NCI-H526 treated with DMSO at 0.1 percent for 48 hours (cell line): ENCODE measurements around the gene DYNC2I2.

Experiments used
- DNase-seq: peaks from one replicate; lab custom pipeline; 2025; lab: John Stamatoyannopoulos, UW

Gene DYNC2I2

DNA sequence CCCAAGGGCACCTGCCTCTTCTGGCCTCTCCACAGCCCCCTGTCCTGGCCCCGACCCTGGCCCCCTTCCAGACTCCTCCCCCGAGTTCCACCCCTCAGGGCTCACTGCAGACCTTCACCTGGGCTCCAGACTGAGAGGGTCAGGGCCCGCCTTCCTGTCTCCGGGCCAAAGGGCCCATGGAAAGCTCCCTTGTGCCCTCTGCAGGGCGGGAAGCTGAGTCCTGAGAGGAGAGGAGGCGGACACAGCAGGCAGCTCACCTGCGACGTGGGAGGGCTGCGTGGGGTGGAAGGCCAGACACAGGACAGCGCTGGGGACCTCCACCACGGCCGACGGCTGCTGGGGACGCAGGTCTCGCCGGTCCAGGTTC lies 20.6 kb downstream of the DYNC2I2 start:
- no peak for DNase-seq

DNA sequence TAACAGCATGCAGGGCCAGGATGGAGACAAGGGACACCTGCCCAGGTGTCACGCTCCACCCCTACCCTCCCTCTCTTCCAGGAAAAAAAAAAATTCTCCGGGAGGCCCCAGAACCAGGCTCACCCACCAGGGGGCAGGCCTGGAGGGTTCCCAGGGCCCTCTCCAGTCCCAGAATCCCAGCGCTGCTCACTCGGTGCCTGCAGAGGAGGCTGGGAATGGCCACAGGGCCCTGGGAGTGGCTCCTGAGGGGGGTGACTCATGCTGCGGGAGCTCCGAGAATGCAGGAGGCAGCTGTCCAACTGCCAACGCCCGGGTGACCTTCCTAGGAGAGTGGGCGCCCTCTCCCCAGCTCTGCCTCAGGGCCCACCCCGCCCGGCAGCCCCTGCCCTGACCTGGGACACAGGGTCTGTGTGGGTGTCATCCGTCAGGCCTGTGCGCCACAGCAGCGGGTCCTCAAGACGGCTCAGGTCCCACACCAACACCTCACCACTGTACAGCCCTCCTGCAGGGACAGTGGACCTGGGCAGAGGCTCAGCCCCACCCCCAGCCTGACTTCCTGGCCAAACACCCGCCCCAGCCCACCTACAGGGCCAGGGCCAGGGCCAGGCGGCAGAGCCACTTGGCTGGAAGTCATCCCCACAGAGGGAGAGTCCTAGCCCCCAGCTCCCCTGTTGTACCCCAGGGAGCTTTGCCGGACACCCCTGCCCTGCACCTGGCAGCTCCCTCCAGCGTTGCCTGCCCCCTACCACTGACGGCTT lies 21.2 kb downstream of the DYNC2I2 start:
- DNase-seq, result peak; percentile 23

DNA sequence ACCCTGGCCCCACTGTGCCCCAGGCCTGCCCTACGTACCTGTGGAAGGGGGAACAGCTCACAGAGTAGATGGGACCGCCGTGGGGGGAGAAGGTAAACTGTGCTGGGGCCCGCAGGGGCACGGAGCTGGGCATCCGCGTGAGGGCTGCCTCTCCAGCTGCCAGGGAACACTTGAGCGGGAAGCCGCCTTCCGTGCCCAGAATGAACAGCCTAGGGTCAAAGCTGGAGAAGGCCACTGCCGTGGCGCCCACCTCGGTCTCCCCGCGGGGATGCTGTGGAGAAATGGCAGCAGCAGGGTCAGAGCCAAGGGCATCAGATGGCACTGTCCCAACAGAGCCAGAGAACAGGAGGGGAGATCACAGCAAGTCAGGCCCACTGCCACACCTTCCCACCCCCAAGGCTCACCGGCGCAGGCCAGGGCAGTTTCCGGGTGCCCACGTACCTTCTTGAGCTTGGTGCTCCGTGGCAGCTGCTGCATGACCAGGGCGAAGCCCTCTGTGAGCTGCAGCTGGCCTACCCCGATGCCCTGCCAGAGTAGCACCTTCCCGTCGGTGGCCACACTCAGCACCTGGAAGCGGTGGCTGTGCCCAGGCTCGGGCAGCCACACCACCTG lies 21.9 kb downstream of the DYNC2I2 start:
- DNase-seq, result no peak

DNA sequence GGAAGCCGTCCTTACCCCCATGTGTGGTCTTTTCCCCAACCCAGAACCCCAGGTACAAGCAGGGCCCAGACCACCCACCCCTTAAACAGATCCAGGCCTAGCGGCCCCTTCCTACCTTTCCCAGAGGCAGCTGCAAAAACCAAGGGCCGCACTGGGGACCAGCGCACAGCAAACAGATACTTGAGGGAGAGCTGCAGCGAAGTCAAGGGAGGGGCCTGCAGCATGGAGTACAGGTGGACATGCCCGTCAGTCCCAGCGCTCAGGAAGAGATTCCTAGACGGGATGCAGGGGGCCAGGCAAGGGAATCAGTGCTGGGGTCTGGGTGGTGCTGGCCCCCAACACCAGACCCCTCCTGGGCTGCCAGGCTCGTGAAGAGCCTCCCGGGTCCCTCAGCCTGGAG lies 22.5 kb downstream of the DYNC2I2 start:
- DNase-seq, result no peak

DNA sequence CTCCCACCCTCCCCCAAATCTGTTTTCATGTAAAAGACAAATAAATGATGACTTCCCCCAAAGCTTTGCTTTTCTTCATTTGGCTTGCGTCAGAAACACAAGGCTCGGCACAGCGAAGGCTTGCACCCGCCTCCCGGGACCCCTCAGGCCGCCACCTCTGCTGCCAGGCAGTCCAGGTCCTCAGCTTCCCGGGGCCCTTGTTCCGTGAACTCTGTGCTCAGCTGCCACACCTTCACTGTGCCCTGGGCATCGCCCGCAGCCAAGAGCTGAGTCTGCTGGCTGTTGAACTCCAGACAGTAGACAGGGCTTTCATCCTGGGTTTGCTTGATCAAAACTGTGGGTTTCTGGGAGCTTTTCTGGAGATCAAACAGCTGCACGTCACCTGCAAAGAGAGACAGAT lies 23.0 kb downstream of the DYNC2I2 start:
- DNase-seq, result no peak

DNA sequence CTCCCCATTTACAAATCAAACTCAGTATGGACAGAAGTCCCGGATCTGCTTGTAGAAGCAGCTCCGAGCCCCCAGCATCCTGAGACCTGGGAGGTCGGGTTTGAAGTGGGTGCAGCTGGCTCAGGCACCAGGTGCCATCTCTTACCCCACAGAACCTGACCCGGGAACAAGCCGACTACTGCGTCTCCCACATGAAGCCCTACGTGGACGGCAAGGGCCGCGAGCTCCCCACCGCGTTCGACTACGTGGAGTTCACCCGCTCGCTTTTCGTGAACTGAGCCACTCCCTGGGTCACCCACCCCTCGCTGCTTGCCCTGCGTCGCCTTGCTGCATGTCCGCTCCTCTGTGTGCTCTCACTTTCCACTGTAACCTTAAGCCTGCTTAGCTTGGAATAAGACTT lies 23.6 kb downstream of the DYNC2I2 start:
- no peak for DNase-seq

DNA sequence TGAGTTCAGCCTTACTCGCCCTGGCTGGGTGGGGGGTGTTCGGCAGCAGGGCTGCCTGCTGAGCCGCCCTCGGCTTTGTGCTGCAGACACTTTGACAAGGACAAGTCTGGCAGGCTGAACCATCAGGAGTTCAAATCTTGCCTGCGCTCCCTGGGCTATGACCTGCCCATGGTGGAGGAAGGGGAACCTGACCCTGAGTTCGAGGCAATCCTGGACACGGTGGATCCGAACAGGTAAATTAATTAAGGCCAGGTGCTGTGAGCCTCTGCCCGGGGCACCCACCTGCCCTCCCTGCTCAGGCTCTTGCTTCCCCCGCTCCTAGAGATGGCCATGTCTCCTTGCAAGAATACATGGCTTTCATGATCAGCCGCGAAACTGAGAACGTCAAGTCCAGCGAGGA lies 24.2 kb downstream of the DYNC2I2 start:
- DNase-seq, result no peak

DNA sequence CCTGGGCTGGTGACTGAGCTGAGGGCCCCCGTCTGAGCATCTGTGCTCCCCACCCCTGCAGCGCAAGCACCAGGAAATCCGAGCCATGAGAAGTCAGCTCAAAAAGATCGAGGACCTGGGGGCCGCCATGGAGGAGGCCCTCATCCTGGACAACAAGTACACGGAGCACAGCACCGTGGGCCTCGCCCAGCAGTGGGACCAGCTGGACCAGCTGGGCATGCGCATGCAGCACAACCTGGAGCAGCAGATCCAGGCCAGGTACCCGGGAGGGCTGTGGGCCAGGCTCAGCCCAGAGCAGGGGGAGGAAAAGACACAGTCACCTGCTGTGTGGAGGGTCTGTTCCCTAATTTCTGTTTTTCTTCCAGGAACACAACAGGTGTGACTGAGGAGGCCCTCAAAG lies 24.6 kb downstream of the DYNC2I2 start:
- no peak for DNase-seq

DNA sequence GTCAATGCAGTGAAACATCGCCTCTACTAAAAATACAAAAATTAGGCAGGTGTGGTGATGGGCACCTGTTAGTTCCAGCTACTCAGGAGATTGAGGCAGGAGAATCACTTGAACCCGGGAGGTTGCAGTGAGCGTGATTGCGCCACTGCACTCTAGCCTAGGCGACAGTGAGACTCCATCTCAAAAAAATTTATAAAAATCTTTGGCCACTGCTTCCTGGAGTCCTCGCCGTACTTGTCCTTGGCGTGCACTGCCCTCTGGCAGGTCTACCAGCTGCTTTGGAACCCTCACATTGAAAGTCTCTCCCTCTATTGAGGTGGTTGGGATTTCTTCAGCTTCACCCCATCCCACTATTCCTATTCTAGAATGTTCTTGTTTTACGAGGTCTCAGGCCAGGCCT lies 25.0 kb downstream of the DYNC2I2 start:
- DNase-seq, result no peak

DNA sequence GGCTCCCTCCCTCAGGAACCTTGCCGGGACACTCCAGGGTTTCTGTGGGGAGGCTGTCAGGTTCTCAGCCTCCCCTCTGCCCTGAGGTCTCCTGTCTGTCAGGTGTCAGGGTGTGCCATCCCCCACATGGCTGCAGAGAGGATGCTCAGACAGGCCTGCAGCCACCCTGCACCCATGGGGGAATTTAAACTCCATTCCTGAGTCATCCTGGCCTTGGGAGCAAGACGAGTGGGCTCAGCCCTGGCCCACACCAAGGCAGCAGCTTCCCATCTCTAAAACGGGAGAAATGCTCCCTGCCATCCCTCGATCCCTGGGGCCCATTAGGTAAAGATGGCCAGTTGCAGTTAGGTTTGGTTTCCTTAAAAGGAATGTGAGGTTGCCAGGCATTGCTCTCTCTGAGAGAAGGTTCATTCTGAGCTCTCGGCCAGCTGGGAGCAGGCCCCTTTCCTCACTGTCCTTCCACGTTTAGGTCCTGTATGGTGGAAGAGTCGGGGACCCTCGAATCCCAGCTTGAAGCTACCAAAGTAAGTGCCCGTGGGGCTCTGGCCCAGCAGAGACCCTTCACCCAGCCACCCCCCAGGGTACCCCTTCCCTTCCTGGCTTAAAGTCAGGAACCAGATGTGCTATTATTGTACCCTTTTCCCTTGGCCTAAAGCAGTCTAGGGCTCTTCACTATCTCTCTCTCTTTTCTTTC lies 26.6 kb downstream of the DYNC2I2 start:
- no peak for DNase-seq

DNA sequence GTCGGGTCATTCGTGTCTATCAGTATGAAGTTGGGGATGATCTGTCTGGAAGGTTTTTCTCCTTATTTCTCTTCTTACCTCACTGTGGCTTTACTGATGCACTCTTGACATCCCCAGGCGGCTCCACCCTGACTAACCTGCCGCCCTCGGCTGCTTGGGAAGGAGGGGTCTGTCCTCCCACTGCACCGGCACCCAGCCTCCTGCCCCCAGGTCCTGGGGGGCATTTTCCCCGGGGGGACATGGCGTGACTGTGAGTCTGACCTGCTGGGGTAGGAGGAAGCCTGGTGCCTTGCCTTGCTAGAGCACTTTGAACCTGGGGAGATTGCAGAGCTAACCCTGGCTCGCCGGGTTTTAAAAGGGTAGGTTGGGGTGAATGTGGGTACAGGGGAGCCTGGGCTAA lies 27.5 kb downstream of the DYNC2I2 start:
- DNase-seq, result no peak

DNA sequence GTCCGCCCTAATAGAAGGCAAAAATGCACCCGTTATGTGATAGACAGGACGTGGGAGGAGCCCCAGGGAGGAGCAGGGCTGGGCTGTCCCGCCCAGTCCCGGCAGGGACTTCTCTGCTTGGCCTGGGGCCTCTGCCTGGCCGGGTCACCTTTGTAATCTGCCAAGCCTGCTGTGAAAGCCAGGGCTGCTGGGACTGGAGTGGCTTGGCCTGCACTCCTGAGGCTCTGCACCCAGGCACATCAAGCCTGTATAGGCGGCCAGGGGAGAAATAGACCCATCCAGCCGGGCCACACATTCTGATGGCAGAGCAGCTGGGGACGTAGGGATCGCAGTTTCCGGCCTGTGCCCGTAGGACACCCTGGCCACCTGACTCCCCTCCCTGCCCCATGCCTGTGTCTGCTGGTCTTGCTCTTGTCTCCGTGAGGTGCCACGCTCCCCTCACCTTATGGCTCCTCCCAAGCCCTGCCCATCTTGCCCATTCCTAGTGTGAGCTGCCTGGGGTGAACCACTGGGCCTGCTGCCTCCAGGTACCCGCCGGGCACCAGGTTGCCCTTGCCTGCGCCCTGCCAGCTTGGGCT lies 28.1 kb downstream of the DYNC2I2 start:
- DNase-seq, result no peak

DNA sequence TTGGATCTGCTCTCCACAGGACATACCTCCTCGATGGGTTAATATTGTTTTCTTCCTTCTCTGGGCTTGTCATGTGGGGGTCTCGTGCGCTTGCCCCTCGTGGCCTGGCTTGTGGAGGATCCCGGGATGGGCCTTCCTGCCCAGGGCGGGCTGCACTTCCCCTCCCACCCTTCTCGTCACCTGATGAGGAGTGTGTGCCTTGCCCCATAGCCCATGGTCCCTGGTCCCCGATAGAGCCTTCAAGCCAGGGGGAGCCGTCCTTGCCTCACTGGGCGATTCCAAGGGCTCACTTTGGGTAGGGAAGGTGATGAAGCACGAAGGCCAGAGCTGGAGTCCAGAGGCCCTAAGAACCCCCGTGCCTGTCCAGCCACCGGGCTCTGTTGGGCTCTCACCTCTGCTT lies 28.7 kb downstream of the DYNC2I2 start:
- DNase-seq, result no peak

DNA sequence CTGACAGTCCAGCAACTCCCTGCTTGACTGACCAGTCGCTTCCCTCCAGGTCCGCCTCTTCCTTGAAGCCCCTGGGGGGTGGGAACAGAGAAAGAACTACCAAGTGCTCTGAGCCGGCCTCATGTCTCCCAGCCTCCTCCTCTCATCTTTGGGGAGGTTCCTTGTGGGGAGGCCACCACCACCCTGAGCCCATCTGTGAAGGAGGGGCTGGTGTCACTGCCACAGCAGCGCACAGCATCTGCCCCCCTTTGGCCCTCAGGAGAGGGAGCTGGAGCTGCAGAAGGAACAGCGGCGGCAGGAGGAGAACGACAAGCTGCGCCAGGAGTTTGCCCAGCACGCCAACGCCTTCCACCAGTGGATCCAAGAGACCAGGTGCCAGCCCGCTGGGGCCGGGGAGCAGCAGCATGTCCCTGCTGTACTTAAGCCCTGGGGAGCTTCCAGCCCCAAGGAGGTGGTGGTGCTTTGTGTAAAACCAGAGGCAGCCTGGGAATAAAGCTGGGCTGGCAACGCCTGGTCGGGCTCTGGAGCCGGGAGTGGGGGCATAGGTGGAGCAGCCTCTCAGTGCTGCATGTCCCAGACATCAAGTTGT lies 29.4 kb downstream of the DYNC2I2 start:
- no peak for DNase-seq

DNA sequence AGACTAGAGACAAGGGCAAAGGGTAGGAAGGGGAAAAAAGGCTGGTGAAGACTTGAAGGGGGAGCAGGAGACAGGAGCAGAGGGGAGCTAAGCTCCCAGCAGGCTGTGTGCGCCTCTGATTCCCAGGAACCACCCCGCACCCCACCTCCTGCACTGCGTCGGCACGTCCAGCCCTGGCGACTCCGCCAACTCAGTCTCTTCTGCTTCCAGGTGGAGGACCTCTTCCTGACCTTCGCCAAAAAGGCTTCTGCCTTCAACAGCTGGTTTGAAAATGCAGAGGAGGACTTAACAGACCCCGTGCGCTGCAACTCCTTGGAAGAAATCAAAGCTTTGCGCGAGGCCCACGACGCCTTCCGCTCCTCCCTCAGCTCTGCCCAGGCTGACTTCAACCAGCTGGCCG lies 30.5 kb downstream of the DYNC2I2 start:
- DNase-seq, result no peak

DNA sequence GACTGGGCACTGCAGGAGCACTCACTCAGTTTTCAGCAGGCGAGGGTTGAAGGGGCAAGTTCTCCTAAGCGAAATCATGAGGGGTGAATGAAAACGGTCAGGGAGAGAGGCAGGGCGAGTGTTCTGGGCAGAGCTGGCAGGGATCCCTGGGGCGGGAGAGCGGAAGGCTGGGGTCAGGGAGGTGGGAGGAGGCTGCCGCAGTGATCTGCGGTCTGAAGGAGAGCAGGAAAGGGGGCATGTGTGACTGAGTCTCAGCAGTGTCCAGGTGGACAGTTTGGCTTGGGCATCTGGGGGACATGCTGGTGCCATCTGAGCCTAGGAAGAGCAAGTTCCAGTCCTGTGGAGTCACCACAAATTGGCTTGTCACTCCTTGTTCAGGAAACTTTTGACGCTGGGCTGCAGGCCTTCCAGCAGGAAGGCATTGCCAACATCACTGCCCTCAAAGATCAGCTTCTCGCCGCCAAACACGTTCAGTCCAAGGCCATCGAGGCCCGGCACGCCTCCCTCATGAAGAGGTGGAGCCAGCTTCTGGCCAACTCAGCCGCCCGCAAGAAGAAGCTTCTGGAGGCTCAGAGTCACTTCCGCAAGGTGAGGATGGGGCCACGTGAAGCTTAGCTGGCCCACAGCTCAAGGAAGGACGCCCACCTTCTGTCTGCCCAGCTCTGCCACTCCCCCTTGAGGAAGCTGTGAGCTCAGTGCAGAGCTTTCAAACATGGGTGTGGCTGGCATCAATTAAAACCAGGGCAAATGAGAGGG lies 31.1 kb downstream of the DYNC2I2 start:
- DNase-seq, result no peak

DNA sequence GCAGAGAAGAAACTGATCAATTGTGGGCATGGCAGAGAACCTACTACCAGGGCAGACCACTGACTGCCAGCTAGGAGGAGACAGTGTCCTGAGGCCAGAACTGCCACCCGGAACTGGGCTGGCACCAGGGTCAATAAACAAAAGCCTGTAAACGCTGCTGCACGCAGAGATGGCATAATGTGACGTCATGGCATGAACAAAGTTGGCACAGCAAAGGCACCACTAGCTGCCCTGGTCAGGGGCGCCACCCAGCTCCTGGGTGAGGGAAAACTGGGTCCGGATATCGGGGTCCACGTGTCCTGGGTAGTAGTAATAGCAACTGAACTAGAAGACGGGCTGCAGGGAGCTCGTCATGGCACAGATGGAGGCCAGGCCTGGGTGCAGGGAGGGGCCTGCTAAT lies 32.1 kb downstream of the DYNC2I2 start:
- DNase-seq, result no peak

DNA sequence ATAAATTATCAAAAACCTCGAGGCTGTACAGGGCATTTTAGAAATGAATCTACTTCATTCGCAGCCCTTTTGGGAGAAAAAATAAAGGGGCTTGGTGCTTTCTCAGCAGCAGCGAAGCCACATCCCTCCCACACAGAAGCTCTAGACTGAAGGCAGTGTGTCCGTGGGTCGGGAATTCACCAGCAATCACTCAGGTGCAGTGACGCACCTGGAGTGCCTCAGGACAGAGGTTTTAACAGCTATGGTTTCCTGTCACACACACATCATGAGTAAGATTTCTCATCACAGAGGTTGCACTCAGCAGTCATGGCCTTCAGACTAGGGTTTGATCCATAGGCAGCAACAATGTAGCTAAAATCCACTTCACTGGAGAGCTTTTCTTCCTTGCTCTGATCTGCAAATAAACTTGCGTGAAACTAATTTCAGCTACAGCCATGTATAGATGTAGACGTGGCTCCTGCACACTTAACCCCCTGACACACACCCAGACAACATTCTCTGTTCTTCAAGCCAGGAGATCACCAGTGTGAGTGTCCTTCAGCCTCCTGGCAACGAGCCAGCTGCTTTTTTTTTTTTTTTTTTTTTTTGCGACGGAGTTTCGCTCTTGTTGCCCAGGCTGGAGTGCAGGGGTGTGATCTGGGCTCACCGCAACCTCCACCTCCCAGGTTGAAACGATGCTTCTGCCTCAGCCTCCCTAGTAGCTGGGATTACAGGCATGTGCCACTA lies 34.8 kb downstream of the DYNC2I2 start:
- DNase-seq, result no peak

DNA sequence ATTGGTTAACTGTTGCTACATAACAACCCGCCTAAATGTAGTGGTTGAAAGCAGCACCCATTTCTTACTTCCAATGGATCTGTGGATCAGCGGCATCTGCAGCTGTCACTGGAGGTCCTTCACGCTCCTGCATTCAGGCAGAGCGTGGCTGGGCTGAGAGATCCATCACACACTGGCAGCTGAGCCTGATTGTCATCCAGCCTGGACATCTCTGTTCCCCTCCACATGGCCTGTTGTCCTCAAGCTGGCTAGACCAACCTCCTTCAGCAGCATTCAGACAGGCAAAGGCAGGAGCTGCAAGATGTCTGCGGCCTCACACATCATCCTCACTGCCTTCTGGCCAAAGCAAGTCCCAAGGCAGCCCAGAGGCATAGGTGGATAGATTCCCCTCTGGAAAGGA lies 36.9 kb downstream of the DYNC2I2 start:
- no peak for DNase-seq

DNA sequence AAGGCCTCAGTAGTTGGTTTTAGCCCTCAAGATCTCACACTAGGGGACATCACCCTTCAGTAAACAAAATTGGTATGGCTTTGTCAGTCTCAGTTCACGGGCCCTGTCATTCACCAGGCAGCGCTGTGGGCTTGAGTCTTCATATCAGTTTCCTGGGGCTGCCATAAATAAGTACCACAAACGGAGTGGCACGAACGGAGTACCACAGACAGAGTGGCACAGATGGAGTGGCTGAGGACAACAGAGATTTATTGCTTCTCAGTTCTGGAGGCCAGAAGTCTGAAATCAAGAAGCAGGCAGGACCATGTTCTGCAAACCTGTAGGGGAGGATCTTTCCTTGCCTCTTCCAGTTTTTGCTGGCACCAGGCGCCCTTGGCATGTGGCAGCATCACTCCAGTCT lies 37.5 kb downstream of the DYNC2I2 start:
- no peak for DNase-seq

DNA sequence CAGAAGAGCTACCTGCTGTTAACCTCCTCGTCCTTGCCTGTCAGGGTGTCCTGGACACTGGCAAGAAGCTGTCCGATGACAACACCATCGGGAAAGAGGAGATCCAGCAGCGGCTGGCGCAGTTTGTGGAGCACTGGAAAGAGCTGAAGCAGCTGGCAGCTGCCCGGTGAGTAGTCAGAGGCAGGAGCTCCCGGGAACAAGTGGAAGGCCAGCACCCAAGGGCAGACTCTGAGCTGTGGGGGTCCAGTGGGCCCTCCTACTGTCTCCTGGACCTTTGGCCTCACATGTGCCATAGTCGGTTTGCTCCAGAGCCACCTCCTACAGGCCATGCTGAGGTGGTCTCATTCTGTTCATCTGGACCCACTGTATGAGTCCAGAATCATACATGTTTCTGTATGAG lies 38.7 kb downstream of the DYNC2I2 start:
- DNase-seq, result no peak
